A673 (cell line): ENCODE data around the gene OTOG.

ENCODE experiments used
- CTCF ChIP-seq: fragments of 300-800, 200-600 bp; sonication (generic); conservative IDR thresholded peaks from 2 replicates; pipeline ENCODE4 v1.5.1; 2017; ENCODE audit warnings: low read depth, mild to moderate bottlenecking, antibody characterized with exemption, low read length, moderate library complexity, mixed read lengths
- EZH2 ChIP-seq: fragments of 200-600 bp; sonication (generic); IDR thresholded peaks from 2 replicates; pipeline ENCODE4 v1.6.1; 2017; ENCODE audit warnings: borderline replicate concordance, low read depth, mild to moderate bottlenecking, mixed read lengths, antibody characterized with exemption, low read length; ENCODE audit not compliant: poor library complexity, severe bottlenecking

- TF ChIP-seq EZH2 = no peak
- TF ChIP-seq CTCF = no peak
Measured at GRCh38 chr11:17655682-17656081, 108.6 kb downstream of the OTOG start.
